HG02759 (cell line): ENCODE data around the gene IFIT1.
"Not testable (repeated sequence)": the region's sequence is repeated elsewhere in the genome, so short reads cannot be mapped to it uniquely, and the experiment has no call there.

Experiments
- ATAC-seq: cut with Tn5 transposase; IDR thresholded peaks from one replicate; pipeline ENCODE4 v1.9.1; 2021; ENCODE audit warnings: mild to moderate bottlenecking, moderate library complexity; ENCODE audit not compliant: unreplicated experiment

IFIT1 gene

DNA sequence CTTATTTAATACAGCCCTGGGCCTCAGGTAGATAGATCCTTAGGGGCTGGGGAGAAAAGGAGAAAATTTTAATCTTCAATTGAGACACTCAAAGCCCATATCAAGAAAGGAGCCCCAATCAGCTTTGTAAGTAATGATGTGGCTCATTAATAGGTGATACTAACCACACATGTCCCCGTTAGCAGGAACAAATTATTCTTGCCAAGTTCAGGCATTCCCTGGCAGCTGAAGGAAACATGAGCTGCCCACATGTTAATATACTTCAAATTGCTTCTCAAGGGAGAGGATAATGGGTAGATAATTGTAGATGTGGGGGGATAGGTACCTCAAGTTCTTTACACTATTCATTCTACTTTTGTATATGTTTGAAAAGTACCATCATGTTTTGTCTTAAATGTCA is 36.5 kb downstream of the IFIT1 start:
- ATAC-seq, result no peak

GRCh38 chr10:89431977-89432376 is 39.6 kb downstream of the IFIT1 start:
- ATAC-seq, result no peak

- no peak for ATAC-seq
Observed at GRCh38 chr10:89438525-89438924, 46.1 kb downstream of the IFIT1 start.

GRCh38 chr10:89440226-89441009 is 48.0 kb downstream of the IFIT1 start:
- no peak for ATAC-seq

DNA sequence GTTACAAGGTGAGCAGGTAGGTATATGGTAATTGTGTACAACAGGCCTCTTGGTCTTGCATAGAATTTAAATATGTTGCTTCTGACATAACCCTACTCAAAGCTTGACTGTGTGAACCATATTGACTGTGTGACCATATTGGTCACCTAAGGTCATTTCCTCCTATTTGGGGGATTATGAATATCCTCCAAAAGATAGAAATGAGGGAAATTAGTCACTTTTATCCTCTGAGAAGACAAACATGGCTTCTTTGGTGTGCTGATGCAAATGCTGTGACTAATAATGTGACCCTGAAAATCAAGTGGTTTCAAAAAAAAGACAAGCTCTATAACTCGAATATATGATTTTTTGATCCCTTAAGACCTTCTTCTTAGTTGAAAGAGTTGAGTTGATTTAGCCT is 49.9 kb downstream of the IFIT1 start:
- ATAC-seq, result no peak

DNA sequence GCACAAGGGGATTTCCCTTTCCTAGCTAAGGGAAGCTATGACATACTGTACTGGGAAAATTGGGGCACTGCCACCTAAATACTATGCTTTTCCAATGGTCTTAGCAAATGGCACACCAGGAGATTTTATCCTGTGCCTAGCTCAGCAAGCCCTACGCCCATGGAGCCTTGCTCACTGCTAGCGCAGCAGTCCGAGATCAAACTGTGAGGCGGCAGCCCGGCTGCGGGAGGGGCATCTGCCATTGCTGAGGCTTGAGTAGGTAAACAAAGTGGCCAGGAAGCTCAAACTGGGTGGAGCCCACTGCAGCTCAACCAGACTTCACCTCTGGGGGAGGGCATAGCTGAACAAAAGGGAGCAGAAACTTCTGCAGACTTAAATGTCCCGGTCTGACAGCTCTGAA is 52.4 kb downstream of the IFIT1 start:
- ATAC-seq, result not testable (repeated sequence)

DNA sequence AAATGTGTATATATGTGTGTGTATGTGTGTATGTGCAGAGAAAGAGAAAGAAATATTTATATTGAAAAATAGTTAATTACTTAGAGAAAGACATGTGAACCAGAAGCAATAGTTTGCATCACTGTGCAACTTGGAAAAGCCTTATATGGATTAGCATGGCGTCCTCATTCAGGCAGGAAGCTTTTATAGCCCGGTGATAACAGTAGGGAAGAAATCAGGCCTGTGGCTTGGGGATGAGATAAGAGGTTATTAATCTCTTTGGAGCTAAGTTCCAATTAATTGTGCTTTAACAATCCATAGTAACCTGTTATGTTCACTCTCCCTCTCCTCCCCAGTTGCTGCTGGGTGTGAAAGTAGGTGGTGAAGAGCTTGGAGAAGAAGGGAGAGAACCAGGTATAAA is 58.5 kb downstream of the IFIT1 start:
- no peak for ATAC-seq

- ATAC-seq, result no peak
Observed at GRCh38 chr10:89452193-89452592, 59.8 kb downstream of the IFIT1 start.

GRCh38 chr10:89454561-89455347 is 62.3 kb downstream of the IFIT1 start:
- no peak for ATAC-seq
